Measurements from ENCODE around the gene HSPB9. TPM values are rescaled to one million over a fixed set of nuclear protein-coding genes. Genes with fewer than 3 reads are reported as not detected.

HSPB9 gene
- total and polyA plus RNA-seq, 2 of the 8 experiments (the other 6 are each of a cell fraction or from before 2014, with no cell fraction given) = 0.27 to 0.30 TPM

DNA sequence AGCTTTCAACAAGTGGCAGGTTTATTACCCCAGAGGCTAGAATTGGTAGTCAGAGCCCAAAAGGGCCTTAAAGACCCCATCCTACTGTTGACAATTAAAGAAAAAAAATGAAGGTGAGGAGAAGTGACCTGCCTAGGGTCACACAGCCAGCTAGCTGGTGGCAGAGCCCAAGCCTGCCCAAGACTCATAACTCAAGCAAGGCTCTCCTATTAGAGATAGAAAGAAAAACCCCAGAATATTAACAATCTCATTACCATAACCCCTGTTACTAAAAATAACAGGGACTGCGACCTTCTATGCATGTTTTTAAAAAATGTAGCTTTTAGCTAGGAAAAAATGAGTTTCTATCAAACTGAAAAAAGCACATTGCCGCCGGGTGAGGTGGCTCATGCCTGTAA, 14.0 kb downstream of the HSPB9 start:
- Histone ChIP-seq H4K91ac (replicated peaks; ENCODE audit: insufficient read length, low read length) (no peak overlapping the region), H2BK15ac (ENCODE audit: low read length) (no peak overlapping the region), H3K18ac (ENCODE audit: extremely low read depth, low read length) (no peak overlapping the region), H2AK5ac (ENCODE audit: low read depth, low read length) (no peak overlapping the region), H3K36me3 (ENCODE audit: control insufficient read depth in 2 of 4, insufficient read depth in 4 of 4, low read length in 3 of 4) (peaks cover 0 to 9% (median 2%) of the 10 kb centered on the region in 4 experiments; a peak in 2 of 8 replicates), H3K79me1 (ENCODE audit: low read depth, low read length) (peaks cover 18% of the 10 kb centered on the region), H3K79me2 (ENCODE audit: control insufficient read depth in 1 of 2, insufficient read depth in 2 of 2, low read length in 2 of 2) (peaks cover 0 to 59% of the 10 kb centered on the region in 2 experiments; a peak in 2 of 4 replicates), H3K14ac (ENCODE audit: insufficient read length) (no peak overlapping the region), H3K4me3 (ENCODE audit: extremely low read depth in 1 of 4, insufficient read depth in 2 of 4, low read depth in 3 of 4, low read length in 4 of 4) (no peak overlapping the region), H2BK12ac (ENCODE audit: low read depth, low read length) (no peak overlapping the region), H3K27me3 (replicated peaks in 1 of 4; ENCODE audit: control insufficient read depth in 3 of 4, extremely low read depth in 1 of 4, insufficient read depth in 3 of 4, low read length in 3 of 4) (no peaks in the 10 kb centered on the region), H3K4me2 (ENCODE audit: insufficient read depth in 1 of 2, low read depth in 2 of 2, low read length in 2 of 2) (no peak overlapping the region), H2AFZ (ENCODE audit: low read length) (no peak overlapping the region), H4K8ac (ENCODE audit: extremely low read depth, insufficient read depth, low read length) (no peak overlapping the region), H3K23me2 (ENCODE audit: low read depth, low read length) (no peaks in the 10 kb centered on the region), H4K20me1 (replicated peaks in 1 of 2; ENCODE audit: control insufficient read depth in 1 of 2, insufficient read depth in 2 of 2, low read length in 2 of 2) (peaks cover 6 to 13% of the 10 kb centered on the region in 2 experiments), H3K9ac (replicated peaks in 1 of 4; ENCODE audit: extremely low read depth in 1 of 4, low read depth in 3 of 4, low read length in 3 of 4) (no peak overlapping the region), H2BK120ac (replicated peaks; ENCODE audit: low read depth, low read length) (no peak overlapping the region), H3K4ac (replicated peaks; ENCODE audit: insufficient read length, low read depth, low read length) (no peak overlapping the region), H2BK5ac (ENCODE audit: low read depth, low read length) (no peak overlapping the region), H3K4me1 (replicated peaks in 1 of 4; ENCODE audit: control insufficient read depth in 3 of 4, insufficient read depth in 4 of 4, low read length in 3 of 4) (peaks cover 0 to 6% (median 0%) of the 10 kb centered on the region in 4 experiments; a peak in 3 of 7 replicates), H3K27ac (ENCODE audit: low read depth, low read length) (no peak overlapping the region), H3K56ac (replicated peaks; ENCODE audit: insufficient read length, low read depth, low read length) (no peak overlapping the region), H2BK20ac (ENCODE audit: low read length) (no peak overlapping the region), H4K5ac (ENCODE audit: insufficient read length, low read depth, low read length) (no peak overlapping the region), H3K9me3 (ENCODE audit: insufficient read depth in 2 of 2, low read depth in 1 of 2, low read length in 1 of 2) (no peaks in the 10 kb centered on the region), H3K23ac (ENCODE audit: insufficient read length) (no peak overlapping the region)
- ChIA-PET POLR2A (ENCODE audit: partially characterized antibody) (interaction anchor here (0.6 to 1.8 kb wide), 5 partner anchors 10 to 280 kb away, joined by 3 to 7 read pairs (median 3); partner anchors contain the start of gene KAT2A), CTCF (ENCODE audit: partially characterized antibody) (interaction anchor here (0.6 to 11.7 kb wide), 14 partner anchors 10 to 155 kb away, joined by 3 to 97 read pairs (median 3); partner anchors contain the start of genes HSPB9, KAT2A and NKIRAS2)
- DNase-seq (ENCODE audit: low read depth in 1 of 2, low spot score in 2 of 2) (no peak), FAIRE-seq (no peak)
- 85% methylated on average over 3 of the region's 3 CpGs; no CpG with 5 or more reads in 1 of the 2 experiments for WGBS, 2 experiments (ENCODE audit: extremely low coverage in 1 of 2, insufficient coverage in 1 of 2, insufficient read length in 1 of 2, insufficient replicate concordance in 2 of 2, low coverage in 1 of 2, low lambda C conversion rate in 2 of 2, missing lambda C conversion rate in 1 of 2)
- TF ChIP-seq SIX5 (IDR thresholded peaks at IDR 0.05; ENCODE audit: low read depth, low read length) (no peak), HDAC2 (IDR thresholded peaks at IDR 0.05; ENCODE audit: borderline replicate concordance in 1 of 2, low read depth in 2 of 2, low read length in 2 of 2) (no peak), BACH1 (IDR thresholded peaks at IDR 0.05; ENCODE audit: low read length) (no peak), TAF7 (optimal IDR thresholded peaks at IDR 0.05; ENCODE audit: borderline replicate concordance, low read depth, low read length) (no peak), PHF8 (conservative IDR thresholded peaks at IDR 0.05; ENCODE audit: low read depth, low read length) (no peak), FOSL1 (IDR thresholded peaks at IDR 0.05; ENCODE audit: insufficient read depth, low read depth, low read length) (no peak), HDAC6 (IDR thresholded peaks at IDR 0.05; ENCODE audit: low read depth, low read length) (no peak), RBBP5 (IDR thresholded peaks at IDR 0.05; ENCODE audit: borderline replicate concordance, low read depth, low read length) (no peak), JUND (IDR thresholded peaks at IDR 0.05; ENCODE audit: low read length) (no peak), POU5F1 (IDR thresholded peaks at IDR 0.05; ENCODE audit: low read depth, low read length) (no peak), KDM1A (IDR thresholded peaks at IDR 0.05; ENCODE audit: borderline replicate concordance, low read length) (no peak), TEAD4 (IDR thresholded peaks at IDR 0.05; ENCODE audit: low read depth, low read length) (no peak), BRCA1 (IDR thresholded peaks at IDR 0.05; ENCODE audit: low read depth, low read length) (no peak), SUZ12 (IDR thresholded peaks at IDR 0.05; ENCODE audit: low read length) (no peak)

Data from H1 (cell line).